Measurements from ENCODE around the gene NOL9. TPM values are rescaled to one million over a fixed set of nuclear protein-coding genes. Genes with fewer than 3 reads are reported as not detected.

Gene NOL9
- total and polyA plus RNA-seq, 2 of the 13 experiments (the other 11 are each of a cell fraction or from before 2014, with no cell fraction given) = 18.0 to 24.7 TPM

DNA sequence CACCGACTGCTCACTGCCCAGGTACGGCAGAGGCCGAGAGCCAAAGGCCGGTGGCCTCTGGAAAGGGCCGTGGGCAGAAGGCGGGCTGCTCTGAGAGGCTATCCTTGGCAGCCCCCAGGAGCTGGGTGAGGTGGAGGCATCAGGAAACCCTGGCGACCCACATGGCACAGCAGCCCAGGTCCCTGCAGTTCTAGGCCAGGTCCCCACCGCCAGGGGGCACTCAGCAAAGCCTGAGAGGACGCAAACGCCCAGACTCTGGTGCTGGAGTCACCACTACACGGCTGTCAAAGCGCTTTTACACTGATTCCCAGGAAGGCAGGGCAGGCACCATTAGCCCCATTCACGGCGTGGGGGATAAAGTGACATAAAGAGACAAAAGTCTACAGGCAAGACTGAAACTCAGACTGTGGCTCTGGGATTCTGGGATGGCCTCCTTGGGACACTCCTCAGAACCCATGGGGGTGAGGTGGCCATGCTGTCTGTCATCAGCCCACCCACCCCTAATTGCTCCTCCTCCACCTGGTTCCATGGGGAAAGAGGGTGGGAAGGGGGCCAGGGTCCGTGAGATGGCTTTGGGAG lies 67.8 kb downstream of the NOL9 start (continued):
- TF ChIP-seq FOXA1 (IDR thresholded peaks at IDR 0.05) = no peak
- TF ChIP-seq FOXA1 (CRISPR knock-in tag; IDR thresholded peaks at IDR 0.05) = no peak
- TF ChIP-seq, protein P1, sequence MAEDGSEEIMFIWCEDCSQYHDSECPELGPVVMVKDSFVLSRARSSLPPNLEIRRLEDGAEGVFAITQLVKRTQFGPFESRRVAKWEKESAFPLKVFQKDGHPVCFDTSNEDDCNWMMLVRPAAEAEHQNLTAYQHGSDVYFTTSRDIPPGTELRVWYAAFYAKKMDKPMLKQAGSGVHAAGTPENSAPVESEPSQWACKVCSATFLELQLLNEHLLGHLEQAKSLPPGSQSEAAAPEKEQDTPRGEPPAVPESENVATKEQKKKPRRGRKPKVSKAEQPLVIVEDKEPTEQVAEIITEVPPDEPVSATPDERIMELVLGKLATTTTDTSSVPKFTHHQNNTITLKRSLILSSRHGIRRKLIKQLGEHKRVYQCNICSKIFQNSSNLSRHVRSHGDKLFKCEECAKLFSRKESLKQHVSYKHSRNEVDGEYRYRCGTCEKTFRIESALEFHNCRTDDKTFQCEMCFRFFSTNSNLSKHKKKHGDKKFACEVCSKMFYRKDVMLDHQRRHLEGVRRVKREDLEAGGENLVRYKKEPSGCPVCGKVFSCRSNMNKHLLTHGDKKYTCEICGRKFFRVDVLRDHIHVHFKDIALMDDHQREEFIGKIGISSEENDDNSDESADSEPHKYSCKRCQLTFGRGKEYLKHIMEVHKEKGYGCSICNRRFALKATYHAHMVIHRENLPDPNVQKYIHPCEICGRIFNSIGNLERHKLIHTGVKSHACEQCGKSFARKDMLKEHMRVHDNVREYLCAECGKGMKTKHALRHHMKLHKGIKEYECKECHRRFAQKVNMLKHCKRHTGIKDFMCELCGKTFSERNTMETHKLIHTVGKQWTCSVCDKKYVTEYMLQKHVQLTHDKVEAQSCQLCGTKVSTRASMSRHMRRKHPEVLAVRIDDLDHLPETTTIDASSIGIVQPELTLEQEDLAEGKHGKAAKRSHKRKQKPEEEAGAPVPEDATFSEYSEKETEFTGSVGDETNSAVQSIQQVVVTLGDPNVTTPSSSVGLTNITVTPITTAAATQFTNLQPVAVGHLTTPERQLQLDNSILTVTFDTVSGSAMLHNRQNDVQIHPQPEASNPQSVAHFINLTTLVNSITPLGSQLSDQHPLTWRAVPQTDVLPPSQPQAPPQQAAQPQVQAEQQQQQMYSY (CRISPR knock-in tag; IDR thresholded peaks at IDR 0.05) = no peak
- no peak for TF ChIP-seq SNRNP70 (IDR thresholded peaks at IDR 0.05; ENCODE audit: low read depth, low read length)
- TF ChIP-seq IKZF1 (IDR thresholded peaks at IDR 0.05) = no peak
- TF ChIP-seq REPIN1 (CRISPR knock-in tag; IDR thresholded peaks at IDR 0.05; ENCODE audit: borderline replicate concordance, low read depth) = peak; percentile 51; the same call in 1 of the 2 replicates
- no peak for TF ChIP-seq FIP1L1 (IDR thresholded peaks at IDR 0.05; ENCODE audit: borderline replicate concordance, insufficient read depth, low read depth, low read length)
- TF ChIP-seq, protein P2, sequence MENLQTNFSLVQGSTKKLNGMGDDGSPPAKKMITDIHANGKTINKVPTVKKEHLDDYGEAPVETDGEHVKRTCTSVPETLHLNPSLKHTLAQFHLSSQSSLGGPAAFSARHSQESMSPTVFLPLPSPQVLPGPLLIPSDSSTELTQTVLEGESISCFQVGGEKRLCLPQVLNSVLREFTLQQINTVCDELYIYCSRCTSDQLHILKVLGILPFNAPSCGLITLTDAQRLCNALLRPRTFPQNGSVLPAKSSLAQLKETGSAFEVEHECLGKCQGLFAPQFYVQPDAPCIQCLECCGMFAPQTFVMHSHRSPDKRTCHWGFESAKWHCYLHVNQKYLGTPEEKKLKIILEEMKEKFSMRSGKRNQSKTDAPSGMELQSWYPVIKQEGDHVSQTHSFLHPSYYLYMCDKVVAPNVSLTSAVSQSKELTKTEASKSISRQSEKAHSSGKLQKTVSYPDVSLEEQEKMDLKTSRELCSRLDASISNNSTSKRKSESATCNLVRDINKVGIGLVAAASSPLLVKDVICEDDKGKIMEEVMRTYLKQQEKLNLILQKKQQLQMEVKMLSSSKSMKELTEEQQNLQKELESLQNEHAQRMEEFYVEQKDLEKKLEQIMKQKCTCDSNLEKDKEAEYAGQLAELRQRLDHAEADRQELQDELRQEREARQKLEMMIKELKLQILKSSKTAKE (CRISPR knock-in tag; IDR thresholded peaks at IDR 0.05; ENCODE audit: borderline replicate concordance) = no peak
- TF ChIP-seq, protein P3, sequence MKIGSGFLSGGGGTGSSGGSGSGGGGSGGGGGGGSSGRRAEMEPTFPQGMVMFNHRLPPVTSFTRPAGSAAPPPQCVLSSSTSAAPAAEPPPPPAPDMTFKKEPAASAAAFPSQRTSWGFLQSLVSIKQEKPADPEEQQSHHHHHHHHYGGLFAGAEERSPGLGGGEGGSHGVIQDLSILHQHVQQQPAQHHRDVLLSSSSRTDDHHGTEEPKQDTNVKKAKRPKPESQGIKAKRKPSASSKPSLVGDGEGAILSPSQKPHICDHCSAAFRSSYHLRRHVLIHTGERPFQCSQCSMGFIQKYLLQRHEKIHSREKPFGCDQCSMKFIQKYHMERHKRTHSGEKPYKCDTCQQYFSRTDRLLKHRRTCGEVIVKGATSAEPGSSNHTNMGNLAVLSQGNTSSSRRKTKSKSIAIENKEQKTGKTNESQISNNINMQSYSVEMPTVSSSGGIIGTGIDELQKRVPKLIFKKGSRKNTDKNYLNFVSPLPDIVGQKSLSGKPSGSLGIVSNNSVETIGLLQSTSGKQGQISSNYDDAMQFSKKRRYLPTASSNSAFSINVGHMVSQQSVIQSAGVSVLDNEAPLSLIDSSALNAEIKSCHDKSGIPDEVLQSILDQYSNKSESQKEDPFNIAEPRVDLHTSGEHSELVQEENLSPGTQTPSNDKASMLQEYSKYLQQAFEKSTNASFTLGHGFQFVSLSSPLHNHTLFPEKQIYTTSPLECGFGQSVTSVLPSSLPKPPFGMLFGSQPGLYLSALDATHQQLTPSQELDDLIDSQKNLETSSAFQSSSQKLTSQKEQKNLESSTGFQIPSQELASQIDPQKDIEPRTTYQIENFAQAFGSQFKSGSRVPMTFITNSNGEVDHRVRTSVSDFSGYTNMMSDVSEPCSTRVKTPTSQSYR (CRISPR knock-in tag; IDR thresholded peaks at IDR 0.05; ENCODE audit: borderline replicate concordance) = no peak
- no peak for TF ChIP-seq ZNF792 (CRISPR knock-in tag; IDR thresholded peaks at IDR 0.05)
- TF ChIP-seq SMAD1 (CRISPR knock-in tag; IDR thresholded peaks at IDR 0.05; ENCODE audit: borderline replicate concordance, low read depth) = no peak; the same call in 1 of the 2 replicates
- TF ChIP-seq, protein P4, sequence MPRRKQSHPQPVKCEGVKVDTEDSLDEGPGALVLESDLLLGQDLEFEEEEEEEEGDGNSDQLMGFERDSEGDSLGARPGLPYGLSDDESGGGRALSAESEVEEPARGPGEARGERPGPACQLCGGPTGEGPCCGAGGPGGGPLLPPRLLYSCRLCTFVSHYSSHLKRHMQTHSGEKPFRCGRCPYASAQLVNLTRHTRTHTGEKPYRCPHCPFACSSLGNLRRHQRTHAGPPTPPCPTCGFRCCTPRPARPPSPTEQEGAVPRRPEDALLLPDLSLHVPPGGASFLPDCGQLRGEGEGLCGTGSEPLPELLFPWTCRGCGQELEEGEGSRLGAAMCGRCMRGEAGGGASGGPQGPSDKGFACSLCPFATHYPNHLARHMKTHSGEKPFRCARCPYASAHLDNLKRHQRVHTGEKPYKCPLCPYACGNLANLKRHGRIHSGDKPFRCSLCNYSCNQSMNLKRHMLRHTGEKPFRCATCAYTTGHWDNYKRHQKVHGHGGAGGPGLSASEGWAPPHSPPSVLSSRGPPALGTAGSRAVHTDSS (CRISPR knock-in tag; conservative IDR thresholded peaks at IDR 0.05) = no peak
- peak; percentile 46; the same call in 1 of the 2 replicates for TF ChIP-seq PITX1 (CRISPR knock-in tag; IDR thresholded peaks at IDR 0.05)
- TF ChIP-seq FLYWCH1 (CRISPR knock-in tag; IDR thresholded peaks at IDR 0.05) = no peak
- TF ChIP-seq, protein P5, sequence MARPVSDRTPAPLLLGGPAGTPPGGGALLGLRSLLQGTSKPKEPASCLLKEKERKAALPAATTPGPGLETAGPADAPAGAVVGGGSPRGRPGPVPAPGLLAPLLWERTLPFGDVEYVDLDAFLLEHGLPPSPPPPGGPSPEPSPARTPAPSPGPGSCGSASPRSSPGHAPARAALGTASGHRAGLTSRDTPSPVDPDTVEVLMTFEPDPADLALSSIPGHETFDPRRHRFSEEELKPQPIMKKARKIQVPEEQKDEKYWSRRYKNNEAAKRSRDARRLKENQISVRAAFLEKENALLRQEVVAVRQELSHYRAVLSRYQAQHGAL (CRISPR knock-in tag; IDR thresholded peaks at IDR 0.05; ENCODE audit: not compliant biosample characterization) = no peak
